ENCODE results near the gene GMCL2. TPM values are rescaled to one million over a fixed set of nuclear protein-coding genes. Genes with fewer than 3 reads are reported as not detected.

GMCL2 gene
- polyA plus RNA-seq, 1 of the 3 experiments (the other 2 are of a cell fraction), result not detected

DNA sequence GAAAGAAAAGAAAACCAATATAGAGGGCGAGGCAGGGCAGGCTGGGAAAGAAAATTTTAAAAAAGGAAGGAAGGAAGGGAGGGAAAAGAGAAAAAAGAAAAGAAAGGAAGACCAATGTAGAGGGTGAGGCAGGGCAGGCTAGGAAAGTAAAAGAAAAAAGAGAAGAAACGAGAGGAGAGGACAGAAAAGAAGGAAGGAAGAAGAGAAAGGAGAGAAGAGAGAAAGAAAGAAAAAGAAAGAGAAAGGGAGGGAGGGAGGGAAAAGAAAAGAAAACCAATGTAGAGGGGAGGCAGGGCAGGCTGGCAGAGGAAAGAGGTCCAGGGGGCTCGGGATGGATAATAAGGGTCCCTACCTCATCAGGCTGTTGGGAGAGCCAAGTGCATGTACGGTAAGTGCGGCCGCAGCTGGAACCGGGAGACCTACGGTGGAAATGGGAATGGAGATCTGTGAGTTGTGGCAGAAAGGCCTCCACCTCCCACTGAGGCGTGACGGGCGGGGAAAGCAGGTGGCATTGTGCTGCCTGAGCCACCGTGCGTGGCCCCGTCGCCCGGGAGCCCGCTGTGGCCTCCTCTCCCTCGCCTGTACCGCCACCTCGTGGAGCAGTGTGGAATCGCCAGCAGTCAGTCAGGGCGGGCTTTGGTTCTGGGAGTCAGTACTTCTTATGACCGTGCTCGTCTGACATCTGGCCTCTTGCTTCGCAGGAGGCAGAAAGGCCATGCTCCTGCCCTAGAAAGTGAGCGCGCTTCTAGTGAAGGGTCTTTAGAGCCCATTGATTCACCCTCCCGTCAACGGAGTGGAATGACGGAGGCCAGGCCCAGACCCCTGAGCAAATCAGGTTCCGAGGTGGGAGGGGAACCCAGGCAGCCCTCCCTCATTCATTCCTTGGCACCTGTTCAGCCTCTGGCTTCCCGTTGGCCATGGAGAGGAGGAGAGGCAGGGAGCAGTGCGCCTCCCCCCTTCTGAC lies 23.1 kb downstream of the GMCL2 start:
- Histone ChIP-seq H4K20me1 (ENCODE audit: insufficient read depth) (no peaks in the 10 kb centered on the region), H3K4me2 (peak overlapping the region; percentile 78), H3K27me3 (ENCODE audit: insufficient read depth) (no peaks in the 10 kb centered on the region), H3K79me2 (ENCODE audit: insufficient read depth) (no peaks in the 10 kb centered on the region), H3K9me2 (no peaks in the 10 kb centered on the region), H3F3A (replicated peaks; ENCODE audit: insufficient read depth) (no peaks in the 10 kb centered on the region), H3K4me3 (ENCODE audit: low read depth in 2 of 2, low read length in 1 of 2) (peak overlapping the region; percentile 10 to 58; a peak in 3 of 4 replicates), H2AFZ (ENCODE audit: low read depth) (0 out of 2 replicates have a peak overlapping the region, but pooled peaks have one; percentile 74), H3K36me3 (replicated peaks in 1 of 2; ENCODE audit: control insufficient read depth in 1 of 2, insufficient read depth in 2 of 2, low read length in 1 of 2) (no peaks in the 10 kb centered on the region), H3K9me3 (no peaks in the 10 kb centered on the region), H3K27ac (ENCODE audit: low read depth in 2 of 2, low read length in 1 of 2) (no peak overlapping the region), H3K4me1 (ENCODE audit: control insufficient read depth in 1 of 2, insufficient read depth in 2 of 2, low read depth in 1 of 2, low read length in 1 of 2) (peaks cover 0 to 8% of the 10 kb centered on the region in 2 experiments; a peak in 1 of 4 replicates), H3K9ac (no peak overlapping the region)
- peak; percentile 95 for DNase-seq
- 28% methylated on average over 11 of the region's 33 CpGs for WGBS (ENCODE audit: low lambda C conversion rate)
- POLR2A ChIA-PET, result no interaction called here
- CTCF ChIA-PET, result interaction anchor here (0.6 to 3.2 kb wide), 15 partner anchors 10 to 226 kb away, joined by 3 to 59 read pairs (median 3); no protein-coding TSS in a partner anchor
- no peak for TF ChIP-seq EP300 (IDR thresholded peaks at IDR 0.05; ENCODE audit: borderline replicate concordance in 1 of 2, low read depth in 1 of 2, low read length in 1 of 2)
- no peak for TF ChIP-seq NFIC (IDR thresholded peaks at IDR 0.05; ENCODE audit: borderline replicate concordance)
- TF ChIP-seq, protein P1, sequence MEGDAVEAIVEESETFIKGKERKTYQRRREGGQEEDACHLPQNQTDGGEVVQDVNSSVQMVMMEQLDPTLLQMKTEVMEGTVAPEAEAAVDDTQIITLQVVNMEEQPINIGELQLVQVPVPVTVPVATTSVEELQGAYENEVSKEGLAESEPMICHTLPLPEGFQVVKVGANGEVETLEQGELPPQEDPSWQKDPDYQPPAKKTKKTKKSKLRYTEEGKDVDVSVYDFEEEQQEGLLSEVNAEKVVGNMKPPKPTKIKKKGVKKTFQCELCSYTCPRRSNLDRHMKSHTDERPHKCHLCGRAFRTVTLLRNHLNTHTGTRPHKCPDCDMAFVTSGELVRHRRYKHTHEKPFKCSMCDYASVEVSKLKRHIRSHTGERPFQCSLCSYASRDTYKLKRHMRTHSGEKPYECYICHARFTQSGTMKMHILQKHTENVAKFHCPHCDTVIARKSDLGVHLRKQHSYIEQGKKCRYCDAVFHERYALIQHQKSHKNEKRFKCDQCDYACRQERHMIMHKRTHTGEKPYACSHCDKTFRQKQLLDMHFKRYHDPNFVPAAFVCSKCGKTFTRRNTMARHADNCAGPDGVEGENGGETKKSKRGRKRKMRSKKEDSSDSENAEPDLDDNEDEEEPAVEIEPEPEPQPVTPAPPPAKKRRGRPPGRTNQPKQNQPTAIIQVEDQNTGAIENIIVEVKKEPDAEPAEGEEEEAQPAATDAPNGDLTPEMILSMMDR (IDR thresholded peaks at IDR 0.05), result peak; percentile 94
- TF ChIP-seq SIN3A (IDR thresholded peaks at IDR 0.05; ENCODE audit: borderline replicate concordance, low read depth, low read length), result no peak
- no peak for TF ChIP-seq TCF12 (IDR thresholded peaks at IDR 0.05)
- no peak for TF ChIP-seq RFX5 (IDR thresholded peaks at IDR 0.05; ENCODE audit: low read length)
- peak; percentile 67 for TF ChIP-seq MXI1 (IDR thresholded peaks at IDR 0.05; ENCODE audit: low read depth, low read length)
- TF ChIP-seq, protein P2, sequence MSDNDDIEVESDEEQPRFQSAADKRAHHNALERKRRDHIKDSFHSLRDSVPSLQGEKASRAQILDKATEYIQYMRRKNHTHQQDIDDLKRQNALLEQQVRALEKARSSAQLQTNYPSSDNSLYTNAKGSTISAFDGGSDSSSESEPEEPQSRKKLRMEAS (IDR thresholded peaks at IDR 0.05; ENCODE audit: low read depth), result peak; percentile 58
- TF ChIP-seq RAD21 (IDR thresholded peaks at IDR 0.05; ENCODE audit: low read length), result peak; percentile 94
- TF ChIP-seq, protein P3, sequence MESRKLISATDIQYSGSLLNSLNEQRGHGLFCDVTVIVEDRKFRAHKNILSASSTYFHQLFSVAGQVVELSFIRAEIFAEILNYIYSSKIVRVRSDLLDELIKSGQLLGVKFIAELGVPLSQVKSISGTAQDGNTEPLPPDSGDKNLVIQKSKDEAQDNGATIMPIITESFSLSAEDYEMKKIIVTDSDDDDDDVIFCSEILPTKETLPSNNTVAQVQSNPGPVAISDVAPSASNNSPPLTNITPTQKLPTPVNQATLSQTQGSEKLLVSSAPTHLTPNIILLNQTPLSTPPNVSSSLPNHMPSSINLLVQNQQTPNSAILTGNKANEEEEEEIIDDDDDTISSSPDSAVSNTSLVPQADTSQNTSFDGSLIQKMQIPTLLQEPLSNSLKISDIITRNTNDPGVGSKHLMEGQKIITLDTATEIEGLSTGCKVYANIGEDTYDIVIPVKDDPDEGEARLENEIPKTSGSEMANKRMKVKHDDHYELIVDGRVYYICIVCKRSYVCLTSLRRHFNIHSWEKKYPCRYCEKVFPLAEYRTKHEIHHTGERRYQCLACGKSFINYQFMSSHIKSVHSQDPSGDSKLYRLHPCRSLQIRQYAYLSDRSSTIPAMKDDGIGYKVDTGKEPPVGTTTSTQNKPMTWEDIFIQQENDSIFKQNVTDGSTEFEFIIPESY (IDR thresholded peaks at IDR 0.05; ENCODE audit: borderline replicate concordance, low read depth), result no peak
- TF ChIP-seq MEF2A (IDR thresholded peaks at IDR 0.05; ENCODE audit: borderline replicate concordance, low read depth), result no peak
- peak; percentile 91 for TF ChIP-seq SMC3 (IDR thresholded peaks at IDR 0.05; ENCODE audit: low read depth, low read length)
